HG03571 (cell line): ENCODE data around the gene KLHL13.
"Not testable (repeated sequence)": the region's sequence is repeated elsewhere in the genome, so short reads cannot be mapped to it uniquely, and the experiment has no call there.

Source experiments
- ATAC-seq: cut with Tn5 transposase; IDR thresholded peaks from one replicate; pipeline ENCODE4 v1.9.1; 2021; ENCODE audit not compliant: unreplicated experiment

KLHL13 gene, protein sequence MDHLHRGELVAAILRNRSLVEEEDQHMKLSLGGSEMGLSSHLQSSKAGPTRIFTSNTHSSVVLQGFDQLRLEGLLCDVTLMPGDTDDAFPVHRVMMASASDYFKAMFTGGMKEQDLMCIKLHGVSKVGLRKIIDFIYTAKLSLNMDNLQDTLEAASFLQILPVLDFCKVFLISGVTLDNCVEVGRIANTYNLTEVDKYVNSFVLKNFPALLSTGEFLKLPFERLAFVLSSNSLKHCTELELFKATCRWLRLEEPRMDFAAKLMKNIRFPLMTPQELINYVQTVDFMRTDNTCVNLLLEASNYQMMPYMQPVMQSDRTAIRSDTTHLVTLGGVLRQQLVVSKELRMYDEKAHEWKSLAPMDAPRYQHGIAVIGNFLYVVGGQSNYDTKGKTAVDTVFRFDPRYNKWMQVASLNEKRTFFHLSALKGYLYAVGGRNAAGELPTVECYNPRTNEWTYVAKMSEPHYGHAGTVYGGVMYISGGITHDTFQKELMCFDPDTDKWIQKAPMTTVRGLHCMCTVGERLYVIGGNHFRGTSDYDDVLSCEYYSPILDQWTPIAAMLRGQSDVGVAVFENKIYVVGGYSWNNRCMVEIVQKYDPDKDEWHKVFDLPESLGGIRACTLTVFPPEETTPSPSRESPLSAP

GRCh38 chrX:118116713-118117550 is at the start of gene KLHL13:
Gene KLHL13 (minus strand): TSS chrX:118116810. CDS start chrX:118028473, 88,337 bp downstream.
- ATAC-seq: no peak

GRCh38 chrX:118164138-118164537 is 47.5 kb upstream of the KLHL13 start:
- ATAC-seq: no peak

DNA sequence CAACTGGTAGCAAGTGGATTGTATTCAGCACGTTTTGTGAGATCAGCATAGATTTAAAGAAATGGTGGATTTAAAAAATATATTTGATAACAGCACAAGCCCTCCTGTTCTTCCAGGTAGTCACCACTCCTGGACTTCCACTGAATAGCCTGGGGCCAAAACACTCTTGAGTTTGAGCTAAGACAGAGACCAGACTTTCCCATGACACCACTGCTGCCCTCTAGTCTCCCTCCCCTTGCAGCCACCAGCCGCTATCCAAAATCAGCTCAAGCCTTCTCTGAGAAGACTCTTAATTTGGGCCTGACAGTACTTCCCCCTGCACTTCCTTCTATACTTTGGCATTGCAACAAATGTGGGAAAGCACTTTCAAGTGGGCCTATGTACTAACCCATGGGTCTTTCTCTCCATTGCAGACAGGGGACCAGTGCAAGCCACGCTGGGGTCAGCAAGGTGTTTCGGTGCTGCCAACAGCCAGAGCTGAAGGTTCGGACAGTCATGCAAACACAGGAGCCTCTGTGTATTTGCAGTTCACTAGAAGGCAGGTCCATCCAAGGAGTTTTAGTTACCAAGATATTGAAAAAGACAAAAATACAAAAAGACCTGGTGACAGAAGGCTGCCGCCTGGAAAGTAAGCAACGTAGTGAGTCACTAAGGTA is 40.5 kb upstream of the KLHL13 start:
- ATAC-seq: no peak

- ATAC-seq: no peak
These were observed 39.8 kb upstream of the KLHL13 start for GRCh38 chrX:118156254-118156952.

GRCh38 chrX:118153270-118153669 is 36.7 kb upstream of the KLHL13 start:
- no peak for ATAC-seq

DNA sequence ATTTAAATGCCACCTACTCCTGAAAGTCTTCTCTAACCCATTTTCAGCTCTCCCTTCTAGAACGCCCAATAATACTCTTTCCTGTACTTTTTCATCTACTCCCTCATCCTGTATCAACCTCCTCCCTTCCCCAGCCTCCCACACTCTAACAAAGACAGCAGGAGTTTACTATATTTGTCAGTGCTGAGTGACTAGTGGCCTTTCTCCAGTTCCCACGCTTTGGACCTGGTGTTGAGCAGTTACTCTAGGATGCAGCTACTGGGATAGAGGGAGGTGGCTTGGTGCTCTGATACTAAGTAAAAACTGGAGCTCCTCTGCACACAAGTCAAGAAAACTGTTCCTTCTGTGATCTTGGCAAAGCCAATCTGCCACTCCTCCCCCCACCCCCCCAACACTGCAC is 36.1 kb upstream of the KLHL13 start:
- no peak for ATAC-seq

- ATAC-seq: no peak
These were observed 32.1 kb upstream of the KLHL13 start for GRCh38 chrX:118148737-118149136.

DNA sequence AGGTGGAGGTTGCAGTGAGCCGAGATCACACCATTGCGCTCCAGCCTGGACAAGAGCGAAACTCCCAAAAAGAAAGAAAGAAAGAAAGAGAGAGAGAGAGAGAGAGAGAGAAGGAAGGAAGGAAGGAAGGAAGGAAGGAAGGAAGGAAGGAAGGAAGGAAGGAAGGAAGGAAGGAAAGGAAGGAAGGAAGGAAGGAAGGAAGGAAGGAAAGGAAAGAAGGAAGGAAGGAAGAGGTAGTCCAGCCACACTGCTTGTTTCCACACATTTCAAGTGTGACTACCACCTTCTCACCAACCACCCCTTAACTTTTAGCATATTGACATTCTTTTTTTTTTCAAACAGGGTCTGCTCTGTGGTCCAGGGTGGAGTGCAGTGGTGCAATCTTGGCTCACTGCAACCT is 31.2 kb upstream of the KLHL13 start:
- ATAC-seq: not testable (repeated sequence)

DNA sequence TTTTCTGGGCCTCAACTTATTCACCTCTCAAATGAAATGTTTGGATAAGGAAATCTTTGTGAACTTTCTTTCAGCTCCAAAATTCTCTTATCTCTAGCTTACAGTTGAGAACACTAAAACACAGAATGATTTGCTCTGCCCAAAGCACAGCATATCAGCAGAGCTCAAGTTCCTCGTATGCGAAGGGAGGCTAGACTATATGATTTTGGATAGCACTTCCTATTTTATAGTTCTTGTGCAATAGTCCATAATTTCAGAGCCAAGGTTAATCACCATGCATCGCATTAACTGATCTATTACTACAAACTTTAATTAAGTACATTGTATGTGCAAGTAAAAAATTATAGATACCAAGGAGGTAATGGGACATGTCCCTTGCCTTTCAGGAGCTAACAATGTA is 27.0 kb upstream of the KLHL13 start:
- no peak for ATAC-seq

DNA sequence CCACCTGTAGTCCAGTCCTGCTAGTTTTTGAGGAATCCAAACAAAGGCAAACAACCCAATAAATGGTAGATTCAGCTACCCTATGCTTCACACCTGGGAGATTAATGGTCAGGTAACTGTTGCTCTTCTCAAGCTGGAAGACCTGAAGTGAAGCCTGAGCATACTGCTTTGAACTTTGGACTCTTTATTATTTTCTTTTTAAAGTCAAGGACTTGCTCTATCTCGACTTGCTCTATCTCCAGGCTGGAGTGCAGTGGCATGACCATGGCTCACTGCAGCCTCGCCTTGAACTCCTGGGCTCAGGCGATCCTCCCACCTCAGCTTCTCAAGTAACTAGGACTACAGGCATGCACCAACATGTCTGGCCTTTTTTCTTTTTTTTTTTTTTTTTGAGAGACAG is 14.7 kb upstream of the KLHL13 start:
- no peak for ATAC-seq

GRCh38 chrX:118129681-118130080 is 13.1 kb upstream of the KLHL13 start:
- ATAC-seq: no peak

DNA sequence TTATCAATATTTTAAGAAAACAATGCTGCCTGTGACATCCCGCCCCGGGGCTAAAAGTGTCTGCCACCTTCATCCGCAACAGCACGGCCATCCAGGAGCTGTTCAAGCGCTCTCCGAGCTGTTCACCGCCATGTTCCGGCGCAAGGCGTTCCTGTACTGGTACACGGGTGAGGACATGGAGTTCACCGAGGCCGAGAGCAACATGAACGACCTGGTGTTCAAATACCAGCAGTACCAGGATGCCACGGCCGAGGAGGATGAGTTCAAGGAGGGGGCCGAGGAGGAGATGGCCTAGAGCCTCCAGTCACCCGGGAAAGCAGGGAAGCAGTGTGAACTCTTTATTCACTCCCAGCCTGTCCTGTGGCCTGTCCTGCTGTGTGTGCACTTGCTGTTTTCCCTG is 12.1 kb upstream of the KLHL13 start:
- ATAC-seq: no peak

DNA sequence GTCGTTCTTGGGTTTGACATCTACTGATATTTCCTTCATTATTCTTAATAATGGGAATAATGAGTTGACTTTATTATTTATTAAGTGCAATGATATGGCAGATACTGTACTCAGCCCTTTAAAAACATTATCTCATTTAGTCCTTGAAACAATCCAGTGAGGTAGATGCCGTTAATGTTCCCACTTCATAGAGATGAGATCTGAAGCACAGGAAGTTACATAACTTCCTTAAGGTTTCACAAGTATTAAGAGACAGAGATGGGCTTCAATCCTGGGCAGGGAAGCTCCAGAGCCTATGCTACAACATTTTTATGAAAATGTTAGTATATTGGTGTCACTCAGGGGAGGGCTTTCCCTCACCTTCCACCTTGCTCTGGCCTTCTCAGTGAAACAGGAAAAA is 9.7 kb upstream of the KLHL13 start:
- no peak for ATAC-seq

DNA sequence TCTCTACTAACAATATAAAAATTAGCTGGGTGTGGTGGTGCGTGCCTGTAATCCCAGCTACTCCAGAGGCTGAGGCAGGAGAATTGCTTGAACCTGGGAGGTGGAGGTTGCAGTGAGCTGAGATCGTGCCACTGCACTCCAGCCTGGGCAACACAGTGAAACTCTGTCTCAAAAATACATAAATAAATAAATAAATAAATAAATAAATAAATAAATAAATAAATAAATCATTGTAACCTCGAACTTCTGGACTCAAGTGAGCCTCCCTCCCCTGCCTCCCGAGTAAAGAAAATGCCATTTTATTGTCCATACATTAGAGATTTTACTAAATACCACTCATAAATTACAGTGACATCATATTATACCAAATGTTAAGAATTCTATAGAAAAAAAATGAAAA is 7.6 kb upstream of the KLHL13 start:
- not testable (repeated sequence) for ATAC-seq

- no peak for ATAC-seq
These were observed 1.1 kb upstream of the KLHL13 start for GRCh38 chrX:118117741-118118140.

DNA sequence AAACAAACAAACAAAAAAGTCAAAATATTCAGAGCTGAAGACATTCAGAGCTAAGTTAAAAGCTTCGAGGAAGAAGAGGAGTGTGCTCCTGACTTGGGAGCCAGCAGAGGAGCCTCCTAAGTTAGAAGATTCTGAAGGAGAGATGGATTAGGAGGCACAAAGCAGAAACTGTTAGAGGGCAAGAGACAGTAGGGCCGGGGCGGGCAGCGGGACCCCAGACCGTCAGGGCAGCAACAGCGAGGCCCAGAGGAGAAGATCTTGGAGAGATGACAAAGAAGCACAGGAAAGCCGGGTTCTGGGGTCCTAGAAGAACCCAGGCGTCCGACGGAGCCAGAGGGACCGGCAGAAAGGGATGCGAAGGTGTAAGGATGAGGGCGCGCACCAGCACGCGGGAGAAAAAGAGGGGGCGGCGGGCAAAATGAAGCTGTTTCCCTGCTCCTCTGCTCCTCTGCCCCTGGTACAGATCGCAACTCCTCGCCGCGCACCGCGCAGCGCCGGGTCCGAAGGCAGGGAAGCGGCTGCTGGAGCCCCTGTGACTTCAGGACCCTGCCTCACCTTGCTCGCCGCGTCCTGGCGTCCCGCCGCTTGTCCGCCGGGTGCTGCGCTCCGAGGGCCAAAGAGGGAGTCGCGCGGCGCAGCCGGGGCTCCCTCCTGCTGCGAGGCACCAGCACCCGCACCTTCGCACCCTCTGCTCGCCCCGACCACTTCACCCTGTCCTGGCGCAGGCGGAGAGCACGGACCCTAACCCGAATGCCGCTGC is 477 bp downstream of the KLHL13 start:
- ATAC-seq: no peak

DNA sequence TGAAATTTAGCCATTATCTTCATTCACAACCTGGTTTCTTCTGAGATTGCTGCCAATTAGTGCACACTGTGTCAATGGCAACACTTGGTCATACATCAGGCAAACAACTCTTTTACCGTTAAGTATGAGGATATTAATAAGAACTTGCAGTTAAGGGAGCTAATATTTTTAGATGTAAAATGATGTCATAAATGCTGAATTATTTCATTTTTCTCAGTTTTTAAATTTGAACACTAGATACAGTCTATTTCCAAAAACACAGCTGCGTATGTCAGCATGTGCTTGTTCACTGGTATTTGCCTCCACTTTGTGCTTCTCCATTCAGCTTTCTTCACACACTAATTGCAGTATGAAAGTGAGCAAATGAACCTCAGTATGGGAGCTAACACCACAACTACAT is 1.6 kb downstream of the KLHL13 start:
- ATAC-seq: no peak

GRCh38 chrX:118109065-118109464 is 7.5 kb downstream of the KLHL13 start:
- no peak for ATAC-seq

- no peak for ATAC-seq
These were observed 8.3 kb downstream of the KLHL13 start for GRCh38 chrX:118108304-118108703.

DNA sequence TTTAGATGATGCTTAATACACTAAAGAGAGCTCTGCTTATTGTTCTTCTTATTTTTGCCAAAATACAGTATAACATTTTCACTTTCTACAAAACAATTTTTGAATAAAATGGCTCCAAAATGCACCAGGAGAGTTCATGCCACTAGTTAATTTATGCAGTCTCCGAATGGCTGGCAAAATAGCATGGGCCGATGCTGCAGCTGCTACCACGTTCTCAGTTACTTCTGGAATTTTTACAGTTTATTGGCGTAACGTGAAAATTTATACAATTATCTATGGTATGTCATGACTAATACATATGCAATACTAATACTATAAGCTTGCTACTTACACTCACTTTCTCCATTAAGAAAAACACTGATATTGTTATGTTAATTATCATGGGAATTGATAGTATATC is 16.5 kb downstream of the KLHL13 start:
- ATAC-seq: no peak
